NCI-H128 (cell line): Measurements from ENCODE around the gene EGLN1.

Experiments used
- DNase-seq: peaks from one replicate; lab custom pipeline; 2025; ENCODE audit not compliant: unreplicated experiment; lab: John Stamatoyannopoulos, UW

The EGLN1 gene

DNA sequence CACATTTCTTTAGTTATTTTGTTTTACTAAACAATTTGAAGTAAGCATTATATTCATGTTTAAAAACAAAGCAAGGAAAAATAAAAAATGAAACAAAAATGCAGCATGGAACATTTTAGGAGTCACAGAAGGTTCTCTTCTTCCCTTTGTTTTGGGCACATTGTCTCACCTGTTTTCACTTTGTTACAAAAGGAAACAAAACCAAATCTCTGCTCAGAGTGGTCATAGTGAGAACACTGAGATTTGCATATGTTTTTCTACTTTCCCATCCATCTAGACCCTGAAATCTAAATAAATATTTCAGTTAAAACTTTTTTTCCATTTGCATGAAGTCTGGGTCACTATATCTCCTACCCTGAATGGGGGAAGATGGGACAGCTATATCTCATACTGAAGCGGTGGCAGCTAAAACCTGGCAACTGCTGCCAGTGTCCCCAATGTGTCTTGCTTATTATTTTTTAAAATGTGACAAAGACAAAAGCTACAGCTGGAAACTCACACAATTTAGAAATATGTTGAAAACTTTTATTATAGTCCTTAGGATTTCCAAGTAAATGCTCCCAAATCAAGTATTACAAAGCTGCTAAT lies 87.9 kb downstream of the EGLN1 start:
- DNase-seq = no peak

DNA sequence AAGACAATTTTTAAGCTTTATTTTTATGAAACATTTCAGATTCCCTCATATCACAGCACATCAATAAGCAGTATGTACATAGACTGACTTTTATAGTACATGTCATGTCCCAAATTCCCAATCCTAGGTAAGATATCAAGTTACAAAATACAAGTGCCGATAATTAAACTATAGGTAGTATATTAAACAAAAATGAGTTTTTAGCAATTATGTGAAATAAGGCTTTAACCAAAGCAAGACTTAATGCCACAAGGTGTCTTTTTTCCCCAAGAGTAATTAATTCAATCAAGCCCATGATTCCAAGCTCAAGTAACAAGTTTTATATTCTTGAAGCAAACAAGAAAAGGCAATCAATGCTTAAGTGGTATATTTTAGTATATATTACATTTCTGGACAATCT lies 89.3 kb downstream of the EGLN1 start:
- no peak for DNase-seq

DNA sequence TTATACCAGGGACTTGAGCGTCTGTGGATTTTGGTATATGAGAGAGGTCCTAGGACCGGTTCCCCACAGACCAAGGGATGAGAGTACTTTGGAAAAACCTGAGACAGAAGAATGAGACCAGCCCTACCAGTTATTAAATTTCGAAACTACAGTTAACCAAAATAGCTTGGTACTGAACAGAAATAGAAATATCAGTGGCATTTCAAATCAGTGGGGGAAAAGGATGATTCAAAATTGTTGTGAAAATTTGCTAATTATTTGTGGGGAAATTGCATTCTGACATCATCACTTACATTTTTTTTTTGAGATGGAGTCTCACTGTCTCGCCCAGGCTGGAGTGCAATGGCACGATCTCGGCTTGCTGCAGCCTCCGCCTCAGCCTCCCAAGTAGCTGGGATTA lies 92.6 kb downstream of the EGLN1 start:
- DNase-seq = no peak

DNA sequence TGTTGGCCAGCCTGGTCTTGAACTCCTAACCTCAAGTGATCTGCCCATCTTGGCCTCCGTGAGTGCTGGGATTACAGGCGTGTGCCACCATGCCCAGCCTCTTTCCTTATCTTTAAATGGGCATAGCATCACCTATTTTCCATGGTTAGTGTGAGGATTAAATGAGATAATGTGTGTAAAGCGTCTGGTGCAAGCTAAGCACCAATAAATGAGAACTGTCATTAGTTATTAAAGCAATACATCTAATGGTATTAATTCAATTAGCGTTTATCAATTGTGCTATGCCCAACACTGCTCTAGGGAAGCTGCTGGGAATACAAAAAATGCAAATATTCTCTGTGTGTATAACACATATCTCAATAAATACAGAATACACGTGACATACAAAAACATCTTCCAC lies 94.5 kb downstream of the EGLN1 start:
- DNase-seq = no peak

DNA sequence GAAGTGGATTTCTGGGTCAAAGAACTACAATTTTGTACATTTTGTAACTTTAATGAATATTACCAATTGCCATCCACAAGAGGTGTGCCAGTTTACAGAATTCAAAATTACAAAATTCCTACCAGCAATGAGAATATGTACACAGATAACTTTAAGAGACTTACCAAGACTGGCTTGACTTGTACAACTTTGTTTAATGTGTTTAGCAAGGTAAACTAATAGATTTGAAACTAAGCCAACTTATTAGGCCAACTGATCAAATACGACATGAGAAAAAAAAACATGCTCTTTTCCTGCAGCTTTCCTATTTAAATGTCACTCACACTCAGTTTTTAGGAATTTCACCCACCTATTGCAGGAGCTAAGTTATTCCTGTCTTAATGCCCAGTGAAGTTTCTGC lies 95.8 kb downstream of the EGLN1 start:
- no peak for DNase-seq

DNA sequence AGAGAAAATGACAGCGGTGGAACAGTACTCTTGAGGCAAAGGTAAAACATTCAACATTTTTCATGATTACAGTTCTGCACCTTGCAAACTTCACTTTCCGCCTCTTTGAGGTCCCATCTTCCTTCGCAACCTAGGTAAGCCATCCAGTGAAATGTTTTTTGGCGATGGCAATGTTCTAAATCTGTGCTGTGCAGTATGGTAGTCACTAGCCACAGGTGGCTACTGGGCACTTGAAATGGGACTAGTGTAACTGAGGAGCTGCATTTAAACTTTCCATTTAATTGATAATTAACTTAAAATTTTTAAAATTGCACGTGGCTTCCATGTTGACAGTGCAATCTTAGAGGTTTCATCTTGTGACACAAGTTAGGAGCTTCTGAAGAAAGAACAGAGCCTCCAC lies 97.4 kb downstream of the EGLN1 start:
- DNase-seq = no peak

DNA sequence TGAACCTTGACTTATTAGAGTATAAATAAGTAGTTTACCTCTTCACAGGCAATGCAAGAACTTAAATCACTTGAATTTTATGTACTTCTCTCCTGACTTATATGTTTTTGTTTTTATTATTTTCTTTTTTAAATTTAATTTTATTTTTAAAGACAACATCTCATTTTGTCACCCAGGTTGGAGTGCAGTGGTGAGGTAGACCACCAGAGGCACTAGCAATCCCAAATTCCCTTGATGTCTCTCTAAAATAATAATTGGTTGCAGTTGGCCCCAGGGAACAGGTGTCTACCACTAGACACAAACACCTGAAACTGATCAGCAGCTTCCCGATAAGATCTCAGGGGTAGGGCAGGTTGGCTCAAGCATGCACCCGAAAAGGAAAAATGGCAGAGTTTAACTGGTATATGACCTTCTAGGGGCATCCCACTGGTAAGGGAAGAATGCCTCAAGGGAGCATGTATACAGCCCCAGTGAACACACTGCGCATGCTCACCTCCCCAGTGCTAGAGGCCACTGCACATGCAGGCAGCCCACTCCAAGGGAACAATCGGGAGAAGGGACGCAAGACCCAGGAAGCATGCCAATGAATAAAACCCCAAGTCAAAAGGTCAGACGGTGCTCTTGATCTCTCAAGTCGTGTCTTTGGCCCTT lies 99.1 kb downstream of the EGLN1 start:
- no peak for DNase-seq

DNA sequence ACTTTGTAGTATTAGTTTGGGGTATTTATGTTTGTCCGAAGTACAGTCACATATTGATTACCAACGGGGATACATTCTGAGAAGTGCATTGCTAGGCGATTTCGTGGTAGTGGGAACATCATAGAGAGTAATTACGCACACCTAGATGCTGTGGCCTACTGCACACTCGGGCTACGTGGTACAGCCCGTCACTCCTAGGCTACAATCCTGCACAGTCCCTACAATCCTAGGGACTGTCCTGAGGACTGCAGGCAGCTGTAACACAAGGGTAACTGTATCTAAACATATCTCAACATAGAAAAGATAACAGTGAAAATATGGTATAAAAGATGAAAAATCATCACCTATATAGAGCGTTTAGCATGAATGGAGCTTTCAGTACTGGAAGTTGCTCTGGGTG lies 103.0 kb downstream of the EGLN1 start:
- no peak for DNase-seq

DNA sequence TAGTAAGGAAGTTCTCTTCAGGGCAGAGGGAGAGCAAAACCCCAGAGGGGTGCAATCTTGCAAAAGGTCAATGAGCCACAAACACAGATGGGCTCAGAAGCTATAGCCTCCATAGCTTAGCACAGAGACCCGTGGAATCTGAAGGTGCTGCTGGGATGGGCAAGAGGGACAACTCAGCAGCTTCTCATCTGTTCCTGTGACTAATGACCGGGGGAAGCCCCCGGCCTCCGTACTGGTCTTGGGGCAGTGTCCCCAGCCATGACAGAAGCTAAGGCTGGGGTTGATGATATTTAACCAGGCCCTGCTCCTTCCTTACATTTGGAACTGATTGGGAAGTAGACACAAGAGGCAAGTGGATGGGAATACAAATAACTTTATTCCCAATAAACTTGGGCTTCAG lies 103.5 kb downstream of the EGLN1 start:
- no peak for DNase-seq

DNA sequence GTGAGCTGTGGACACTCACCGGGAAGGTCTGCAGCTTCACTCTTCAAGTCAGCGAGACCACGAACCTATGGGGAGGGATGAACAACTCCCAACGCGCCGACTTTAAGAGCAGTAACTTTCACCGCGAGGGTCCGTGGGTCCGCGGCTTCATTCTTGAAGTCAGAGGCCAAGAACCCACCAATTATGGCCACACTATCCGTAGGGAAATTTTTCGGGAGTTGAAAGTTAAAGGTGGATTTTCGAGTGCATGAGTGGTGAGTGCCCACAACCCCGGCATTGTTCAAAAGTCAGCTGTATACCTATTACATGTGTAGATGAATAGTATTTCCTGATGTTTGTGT lies 104.1 kb downstream of the EGLN1 start:
- DNase-seq = no peak

DNA sequence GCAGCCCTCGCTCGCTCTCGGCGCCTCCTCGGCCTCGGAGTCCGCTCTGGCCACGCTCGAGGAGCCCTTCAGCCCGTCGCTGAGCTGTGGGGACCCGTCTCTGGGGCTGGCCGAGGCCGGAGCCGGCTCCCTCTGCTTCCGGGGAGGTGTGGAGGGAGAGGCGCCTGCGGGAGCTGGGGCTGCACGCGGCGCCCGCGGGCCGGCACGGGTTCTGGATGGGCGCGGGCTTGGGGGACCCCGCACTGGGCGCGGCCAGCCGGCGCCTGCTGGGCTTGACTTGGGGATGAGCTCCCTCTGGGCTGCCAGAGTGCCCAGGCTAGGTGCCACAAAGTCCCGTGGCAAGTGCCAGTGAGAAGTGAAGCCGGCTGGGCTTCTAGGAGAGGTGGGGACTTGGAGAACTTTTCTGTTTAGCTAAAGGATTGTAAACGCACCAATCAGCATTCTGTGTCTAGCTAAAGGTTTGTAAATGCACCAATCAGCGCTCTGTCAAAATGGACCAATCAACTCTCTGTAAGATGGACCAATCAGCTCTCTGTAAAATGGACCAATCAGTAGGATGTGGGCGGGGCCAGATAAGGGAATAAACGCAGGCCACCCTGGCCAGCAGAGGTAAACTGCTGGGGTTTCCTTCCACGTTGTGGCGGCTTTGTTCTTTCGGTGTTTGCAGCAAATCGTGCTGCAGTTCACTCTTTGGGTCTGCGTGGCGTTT lies 104.6 kb downstream of the EGLN1 start:
- no peak for DNase-seq

DNA sequence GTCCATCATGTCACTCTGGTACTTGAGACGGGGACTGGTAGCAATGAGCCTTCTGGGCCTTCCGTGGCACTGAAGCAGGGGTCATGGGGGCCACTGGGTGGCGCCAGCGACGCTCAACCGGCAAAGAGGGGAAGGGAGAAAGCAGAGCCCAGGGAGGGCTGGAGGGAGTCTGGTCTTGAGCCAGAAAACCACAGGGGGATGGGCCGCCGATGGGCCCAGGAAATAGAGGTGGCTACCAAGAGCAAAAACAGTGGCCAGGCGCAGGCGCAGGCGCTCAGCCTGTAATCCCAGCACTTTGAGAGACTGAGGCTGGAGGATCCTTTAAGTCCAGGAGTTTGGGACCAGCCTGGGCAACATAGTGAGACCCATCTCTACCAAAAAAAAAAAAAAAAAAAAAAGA lies 106.2 kb downstream of the EGLN1 start:
- DNase-seq = no peak
